Stimulated activated CD4-positive, alpha-beta T cell treated with anti-CD3 and anti-CD28 coated beads, Interleukin-1b, Interleukin-23, amount 100 ng/mL, for 24 hours (primary cell): ENCODE measurements around the gene ATL3.
"Not testable (repeated sequence)": the region's sequence is repeated elsewhere in the genome, so short reads cannot be mapped to it uniquely, and the experiment has no call there.

Experiments
- DNase-seq, 4 experiments: peaks; one replicate each; pipeline ENCODE4 v3.0.0-alpha.2; 2020; ENCODE audit warnings: low read depth in 4 of 4, low spot score in 1 of 4

ATL3 gene

DNA sequence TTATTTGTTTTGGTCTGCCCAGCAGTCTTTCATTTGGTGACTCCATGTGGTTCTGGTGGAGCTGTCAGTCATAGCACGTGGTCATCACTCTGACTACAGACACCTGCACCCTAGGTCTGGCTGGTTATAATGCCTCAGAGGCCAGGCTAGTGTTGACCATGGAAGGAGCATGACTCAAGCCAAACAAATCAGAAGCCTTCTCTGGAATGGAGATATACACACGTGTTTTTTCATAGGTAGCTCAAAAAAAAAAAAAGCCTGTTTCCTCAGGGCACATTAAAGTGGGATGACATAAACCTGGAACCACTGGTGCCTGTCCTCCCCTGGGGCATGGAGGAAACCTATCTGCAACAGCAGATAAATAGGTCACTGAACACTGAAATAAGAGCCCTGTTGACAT lies 48.9 kb downstream of the ATL3 start:
- no peak for DNase-seq

DNA sequence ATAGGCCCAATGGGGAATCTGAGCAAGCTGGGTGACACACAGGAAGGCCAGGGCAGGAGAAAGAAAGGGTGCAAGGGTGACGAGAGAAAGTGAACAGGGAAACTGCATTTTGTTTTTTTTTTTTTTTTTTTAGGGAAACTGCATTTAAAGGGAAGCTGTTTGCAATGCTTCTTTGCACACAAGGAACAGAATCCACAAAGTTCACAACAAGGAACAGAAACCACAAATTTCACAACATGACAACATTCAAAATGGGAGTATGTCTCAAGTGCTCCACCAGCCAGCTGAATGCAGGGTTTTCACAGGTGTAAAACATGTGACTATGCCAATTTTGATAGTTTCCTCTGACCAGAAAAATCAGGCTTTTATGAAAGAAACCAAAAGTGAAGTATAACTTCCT lies 50.1 kb downstream of the ATL3 start:
- DNase-seq = no peak

GRCh38 chr11:63619967-63620366 lies 51.2 kb downstream of the ATL3 start:
- DNase-seq = no peak

DNA sequence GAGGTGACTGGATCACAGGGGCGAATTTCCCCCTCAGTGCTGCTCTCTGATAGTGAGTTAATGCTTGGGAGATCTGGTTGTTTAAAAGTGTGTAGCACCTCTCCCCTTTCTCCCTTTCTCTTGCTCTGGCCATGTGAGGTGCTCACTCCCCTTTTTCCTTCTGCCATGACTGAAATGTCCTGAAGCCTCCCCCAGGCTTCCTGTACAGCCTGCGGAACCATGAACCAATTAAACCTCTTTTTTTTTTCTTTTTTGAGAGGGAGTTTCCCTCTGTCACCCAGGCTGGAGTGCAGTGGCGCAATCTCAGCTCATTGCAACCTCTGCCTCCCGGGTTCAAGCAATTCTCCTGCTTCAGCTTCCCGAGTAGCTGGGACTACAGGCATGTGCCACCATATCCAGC lies 53.5 kb downstream of the ATL3 start:
- DNase-seq = not testable (repeated sequence)

- no peak for DNase-seq
Measured at GRCh38 chr11:63616953-63617352, 54.2 kb downstream of the ATL3 start.

DNA sequence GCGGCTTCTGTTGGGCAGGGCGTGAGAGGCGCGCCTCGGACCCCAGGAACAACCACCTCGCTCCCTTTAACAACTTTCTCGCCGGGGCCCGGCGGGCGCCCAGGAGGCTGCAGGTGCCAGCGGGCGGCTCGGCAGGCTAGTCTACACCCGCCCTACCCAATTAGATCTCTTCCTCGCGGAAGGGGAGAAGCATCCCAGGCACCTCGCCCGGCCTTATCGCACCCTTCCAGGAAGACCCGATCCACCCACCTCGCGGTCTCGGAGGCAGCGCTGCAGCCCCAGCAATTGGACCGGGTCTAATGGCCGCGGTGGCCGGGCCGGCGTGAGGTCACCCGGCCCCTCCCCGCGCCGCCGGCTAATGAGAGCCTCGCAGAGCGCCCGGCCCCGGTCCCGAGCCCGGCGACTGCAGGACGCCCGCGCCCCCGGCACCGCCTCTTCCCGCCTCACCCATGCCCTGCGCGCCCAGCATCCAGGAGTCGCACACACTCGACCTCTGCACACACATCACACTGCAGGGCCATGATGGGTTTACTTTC lies 57.0 kb downstream of the ATL3 start, which contains the start of gene PLAAT3:
PLAAT3 (minus strand) TSS at position 298 of the 536 bp plus-strand sequence. CDS start 419 bp downstream, outside the sequence.
- peak in 1 of 4 experiments; percentile 18 for DNase-seq

DNA sequence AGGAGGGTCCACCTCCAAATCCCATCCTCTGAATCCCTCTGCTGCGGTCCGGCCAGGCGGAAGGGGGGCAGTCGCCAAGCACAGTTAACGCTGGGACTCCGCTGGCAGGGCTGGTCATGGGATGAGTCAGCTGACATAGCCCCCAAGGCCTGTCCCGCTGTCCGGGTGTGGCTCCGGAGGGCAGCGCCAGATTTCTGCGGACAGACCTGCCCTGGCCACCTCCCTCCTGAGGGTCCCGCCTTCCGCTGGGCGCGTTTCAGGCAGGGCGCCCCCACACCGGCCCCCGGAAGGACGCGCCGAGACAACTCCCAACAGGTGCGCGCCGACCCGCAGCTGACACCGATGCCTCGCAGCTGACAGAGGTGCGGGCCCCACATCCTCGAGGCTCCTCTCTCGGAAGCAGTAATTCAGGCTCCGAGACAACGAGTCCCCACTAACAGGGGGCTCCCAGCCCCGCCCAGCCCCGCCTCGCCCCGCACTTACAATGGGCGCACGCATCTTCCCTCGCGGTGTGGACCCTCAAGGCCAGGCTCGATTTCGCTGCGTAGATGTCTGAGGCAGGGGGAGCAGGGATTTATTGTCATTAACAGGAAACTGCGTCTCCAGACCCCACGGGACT lies 57.5 kb downstream of the ATL3 start:
- no peak for DNase-seq

- no peak for DNase-seq
Measured at GRCh38 chr11:63612181-63612580, 59.0 kb downstream of the ATL3 start.

DNA sequence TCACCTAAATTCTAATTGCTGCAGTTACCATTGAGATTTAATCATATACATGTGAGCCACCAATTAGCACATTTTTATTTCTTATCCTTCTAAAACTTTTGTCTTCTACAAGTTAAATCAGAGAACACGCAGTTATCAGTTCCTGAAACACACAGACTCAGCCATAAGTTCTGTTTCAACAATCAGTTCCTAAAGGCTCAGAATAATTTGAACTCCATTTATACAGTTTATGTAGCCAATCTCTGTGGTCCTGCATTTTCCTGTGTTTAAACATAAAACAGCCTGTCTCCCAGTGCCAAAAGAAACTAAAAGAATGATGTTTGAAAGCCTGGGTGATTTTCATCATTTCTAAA lies 59.8 kb downstream of the ATL3 start:
- DNase-seq = no peak

DNA sequence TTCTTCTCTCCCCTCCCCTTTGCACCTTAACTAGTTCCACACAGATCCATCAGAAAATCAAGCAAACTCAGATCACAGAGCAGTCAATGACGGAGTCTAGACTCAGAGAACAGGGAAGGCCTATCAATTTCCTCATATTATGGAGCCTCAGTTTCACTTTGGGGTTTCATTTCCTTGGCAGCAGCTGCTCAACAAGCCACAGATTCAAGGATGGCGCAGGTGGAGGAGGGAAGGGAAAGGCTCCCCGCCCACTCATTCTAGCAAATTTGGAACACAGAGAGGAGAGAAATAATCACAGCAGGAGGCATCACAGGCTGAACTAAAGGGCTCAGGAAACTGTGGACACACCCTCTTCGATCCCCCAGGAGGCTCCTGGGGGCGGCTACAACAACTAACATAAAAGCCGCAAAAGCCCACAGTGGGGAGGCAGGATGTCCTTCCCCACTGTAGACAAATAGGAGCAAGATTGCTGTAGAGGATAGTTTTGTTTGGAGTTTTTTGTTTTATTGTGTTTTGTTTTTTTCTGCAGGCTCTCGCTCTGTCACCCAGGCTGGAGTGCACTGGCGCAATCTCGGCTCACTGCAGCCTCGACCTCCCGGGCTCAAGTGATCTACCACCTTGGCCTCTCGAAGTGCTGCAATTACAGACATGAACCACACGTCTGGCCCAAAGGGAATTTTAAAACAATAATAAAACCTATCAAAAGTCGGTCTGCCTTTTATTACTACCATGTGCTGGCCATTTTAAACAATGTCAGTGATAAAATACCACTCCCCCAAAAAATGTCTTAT lies 60.4 kb downstream of the ATL3 start:
- DNase-seq = no peak

DNA sequence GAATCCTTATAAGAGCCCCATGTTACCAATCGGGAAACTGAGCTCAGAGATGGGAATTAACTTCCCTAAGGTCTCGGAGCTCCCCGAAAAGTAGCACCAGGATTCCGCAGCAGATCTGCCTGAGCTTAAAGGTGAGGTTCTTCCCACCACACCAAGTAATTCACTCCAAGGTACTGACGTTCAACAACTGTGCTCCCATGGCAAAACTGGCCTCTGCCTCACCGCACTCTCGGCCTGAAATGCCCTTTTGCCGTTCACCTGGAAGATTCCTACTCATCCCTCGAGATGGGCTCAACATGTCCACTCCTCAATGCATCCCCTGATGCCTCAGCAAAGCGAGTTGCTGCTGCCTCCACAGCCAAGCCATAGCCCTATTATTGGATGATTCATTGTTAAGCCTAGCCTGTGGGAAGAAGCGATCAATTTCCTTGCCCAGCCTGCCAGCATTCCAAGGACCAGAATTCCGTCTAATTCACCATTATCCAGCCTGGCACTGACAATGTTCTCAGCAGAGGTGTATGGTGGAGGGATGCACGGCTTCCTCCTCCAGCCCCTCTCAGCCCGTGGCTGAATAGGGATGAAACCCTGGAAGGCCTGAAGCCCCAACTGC lies 61.1 kb downstream of the ATL3 start:
- DNase-seq = no peak

DNA sequence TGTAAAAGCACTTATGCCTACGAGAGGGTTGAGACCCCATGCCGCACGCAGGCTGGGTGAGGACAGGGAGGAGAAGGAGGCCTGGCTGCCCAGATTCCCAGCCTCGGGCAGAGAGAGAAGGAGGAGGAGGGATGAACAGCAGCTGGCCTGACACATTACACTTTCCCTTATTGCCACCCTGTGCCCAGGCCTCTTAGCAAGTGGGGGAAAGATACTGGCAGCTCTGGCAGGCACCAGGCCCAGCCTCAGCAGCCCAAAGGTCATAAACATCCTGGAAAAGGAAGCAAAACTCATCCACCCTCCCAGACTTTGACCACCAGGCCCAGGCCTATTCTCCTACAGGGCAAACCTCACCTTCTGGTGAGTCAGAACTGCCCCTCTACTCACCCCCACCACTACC lies 61.6 kb downstream of the ATL3 start:
- DNase-seq = no peak

DNA sequence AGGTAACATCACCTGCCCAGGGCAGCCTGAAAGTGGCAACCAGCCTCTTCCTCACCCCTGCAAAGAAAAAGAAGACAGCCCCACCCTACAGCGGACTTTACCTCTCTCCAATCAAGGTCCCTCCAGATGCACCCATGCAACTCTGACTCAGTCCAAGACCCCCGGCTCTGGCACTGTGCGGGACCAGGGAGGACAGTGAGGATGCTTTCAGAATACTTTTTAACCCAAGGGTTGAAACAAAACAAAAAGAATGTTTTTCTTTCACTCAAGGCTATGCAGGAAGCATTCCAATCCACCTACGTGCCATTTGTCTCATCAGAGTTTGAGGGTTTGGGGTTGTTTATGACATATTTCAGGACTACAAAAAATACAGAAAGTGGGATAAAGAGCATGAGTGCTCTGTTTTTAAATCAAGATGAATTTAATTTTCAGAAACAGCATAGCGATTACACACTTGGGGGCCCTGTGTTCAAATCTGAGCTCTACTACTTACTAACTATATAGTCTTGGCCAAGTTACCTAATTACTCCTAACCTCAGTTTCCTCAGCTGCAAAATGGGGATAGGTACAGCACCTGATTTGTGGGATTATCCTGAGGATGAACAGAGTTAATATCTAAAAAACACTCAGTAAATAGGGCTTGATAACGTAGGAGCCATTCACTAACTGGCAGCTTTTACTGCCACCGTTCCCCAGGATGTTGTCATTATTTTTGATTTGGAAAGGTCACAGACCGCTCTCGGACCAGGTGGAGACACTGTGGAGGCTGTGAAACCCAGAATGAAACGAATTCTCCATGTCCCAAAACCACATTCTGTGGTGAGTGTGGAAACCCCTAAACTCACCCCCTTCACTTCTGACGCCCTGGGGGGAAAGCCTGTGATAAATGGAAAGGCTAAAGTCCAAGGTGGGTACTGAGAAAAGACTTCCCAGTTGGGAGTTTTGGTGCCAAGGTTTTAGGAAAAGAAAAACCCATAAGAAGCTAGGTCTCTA lies 62.5 kb downstream of the ATL3 start:
- no peak for DNase-seq

DNA sequence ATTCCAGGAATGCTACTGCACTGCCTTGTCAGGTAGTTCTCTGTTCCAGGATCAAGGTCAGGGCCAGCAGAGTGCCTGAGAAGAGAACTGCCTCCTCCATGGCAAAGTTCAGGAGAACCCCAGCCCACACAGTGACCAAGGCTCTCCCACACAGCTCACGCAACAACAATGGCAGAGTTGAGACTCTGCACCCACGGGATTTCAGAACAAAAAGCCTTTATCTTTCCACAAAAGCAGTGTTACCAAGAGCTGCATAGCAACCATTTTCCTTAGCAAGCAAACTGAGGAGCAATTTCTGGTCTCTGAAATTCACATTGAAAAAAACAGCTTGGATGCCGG lies 68.0 kb downstream of the ATL3 start:
- no peak for DNase-seq

DNA sequence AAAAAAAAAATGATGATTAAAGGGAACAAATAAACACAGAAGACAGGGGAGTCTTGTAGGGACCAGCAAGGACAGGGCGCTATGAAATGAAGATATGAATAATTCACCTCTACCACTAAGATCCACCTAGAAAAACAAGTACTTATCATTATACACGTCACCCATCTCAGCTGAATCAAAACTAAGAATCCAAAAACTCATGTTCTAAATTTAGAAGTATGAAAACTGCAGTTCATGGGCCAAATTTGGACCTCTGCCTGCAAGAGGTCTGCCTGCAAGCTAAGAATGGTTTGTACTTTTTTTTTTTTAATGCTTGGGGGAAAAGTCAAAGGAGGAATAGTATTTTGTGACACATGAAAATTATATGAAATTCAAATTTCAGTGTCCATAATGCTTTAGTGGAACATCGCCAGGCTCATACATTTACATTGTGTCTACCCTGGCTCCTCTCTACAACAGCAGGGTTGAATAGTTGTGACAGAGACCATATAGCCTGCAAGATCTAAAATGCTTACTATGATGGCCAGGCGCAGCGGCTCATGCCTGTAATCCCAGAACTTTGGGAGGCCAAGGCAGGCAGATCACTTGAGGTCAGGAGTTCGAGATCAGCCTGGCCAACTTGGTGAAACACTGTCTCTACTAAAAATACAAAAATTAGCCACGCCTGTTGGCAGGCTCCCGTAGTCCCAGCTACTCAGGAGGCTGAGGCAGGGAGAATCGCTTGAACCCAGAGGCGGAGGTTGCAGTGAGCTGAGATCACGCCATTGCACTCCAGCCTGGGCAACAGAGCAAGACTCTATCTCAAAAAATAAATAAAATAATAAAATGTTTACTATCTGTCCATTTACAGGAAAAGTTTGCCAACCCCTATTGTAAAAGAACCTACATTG lies 68.6 kb downstream of the ATL3 start:
- DNase-seq = not testable (repeated sequence)

- no peak for DNase-seq
Measured at GRCh38 chr11:63599211-63600122, 71.7 kb downstream of the ATL3 start.

- no peak for DNase-seq
Measured at GRCh38 chr11:63598556-63598955, 72.6 kb downstream of the ATL3 start.

- no peak for DNase-seq
Measured at GRCh38 chr11:63595296-63595695, 75.9 kb downstream of the ATL3 start.

DNA sequence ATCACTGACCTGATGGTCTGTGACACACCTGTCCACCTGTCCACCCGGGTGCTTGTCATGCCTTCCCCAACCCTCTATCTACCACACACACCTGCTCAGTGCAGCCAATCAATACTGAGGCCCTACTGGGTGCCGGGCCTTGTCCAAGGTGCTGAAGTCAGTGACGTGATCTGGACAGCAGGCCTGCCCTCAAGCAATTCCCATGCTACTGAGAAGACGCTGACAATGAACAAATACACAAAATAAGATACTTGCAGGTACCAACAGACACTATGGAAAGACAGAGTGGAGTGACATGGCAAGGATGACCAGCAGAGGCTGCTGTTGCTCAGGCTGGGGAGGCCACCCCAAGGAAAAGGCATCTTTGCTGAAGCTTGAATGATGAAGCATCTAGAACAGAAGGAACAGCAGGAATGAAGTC lies 78.2 kb downstream of the ATL3 start:
- no peak for DNase-seq
